Measurements from ENCODE around the gene HOXD8.

Gene HOXD8

DNA sequence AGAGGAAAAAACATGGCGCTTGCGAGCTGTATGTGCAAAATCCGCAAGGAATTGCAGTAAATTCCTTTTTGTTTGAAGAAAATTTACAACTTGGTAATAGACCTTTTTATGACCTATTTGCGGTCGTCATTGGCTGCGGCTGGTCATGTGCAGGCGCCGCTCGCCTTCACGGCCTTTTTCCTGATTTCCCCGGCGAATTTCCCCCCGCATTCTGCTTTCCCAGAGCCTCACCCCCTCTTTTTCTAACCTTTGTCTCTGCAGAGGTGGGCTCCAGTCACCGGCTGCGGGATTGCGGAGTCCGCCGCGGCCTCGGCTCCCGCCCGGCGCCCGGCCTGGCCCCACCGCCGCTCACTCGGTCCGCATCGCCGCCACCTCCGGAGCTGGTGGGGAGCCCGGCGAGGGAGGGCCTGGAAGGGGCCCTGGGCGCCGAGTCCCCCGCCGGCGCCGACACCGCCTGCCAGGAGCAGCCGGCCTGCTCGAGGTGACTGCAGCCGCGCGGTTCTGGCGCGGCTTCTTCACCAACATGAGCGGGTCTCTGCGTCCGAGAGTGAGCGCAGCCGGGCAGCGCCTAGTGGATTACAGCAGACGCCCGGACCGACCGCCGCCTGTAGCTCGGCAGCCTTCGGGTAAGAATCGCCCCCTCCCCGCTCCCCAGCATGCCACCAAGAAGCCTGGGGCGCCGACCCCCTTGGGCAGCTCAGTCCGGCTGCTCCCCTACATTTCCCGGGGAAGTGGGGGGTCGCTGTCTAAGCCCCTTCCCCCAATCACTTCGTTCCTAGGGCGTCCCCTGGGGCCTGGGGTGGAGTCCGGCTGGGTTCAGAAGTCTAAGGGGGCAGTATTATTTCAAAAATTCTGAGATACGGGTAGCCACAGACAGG lies 7.1 kb downstream of the HOXD8 start:
- in situ Hi-C loops (cut with MboI; ENCODE audit: low pct_unique_long_range_greater_than_20kb, low sequenced_read_pairs): loop anchor here (25.0 kb wide), 2 partner anchors 326 to 1001 kb away; no protein-coding TSS in a partner anchor
- DNase-seq: no peak

GRCh38 chr2:176137252-176137580 lies 7.7 kb downstream of the HOXD8 start:
- in situ Hi-C loops (cut with MboI; ENCODE audit: low pct_unique_long_range_greater_than_20kb, low sequenced_read_pairs): loop anchor here (25.0 kb wide), 2 partner anchors 325 to 1000 kb away; no protein-coding TSS in a partner anchor
- DNase-seq: no peak

- DNase-seq: no peak
- in situ Hi-C loops (cut with MboI; ENCODE audit: low pct_unique_long_range_greater_than_20kb, low sequenced_read_pairs): loop anchor here (25.0 kb wide), 2 partner anchors 324 to 999 kb away; no protein-coding TSS in a partner anchor
Observed at GRCh38 chr2:176137906-176138305, 8.4 kb downstream of the HOXD8 start.

GRCh38 chr2:176138526-176138922 lies 9.0 kb downstream of the HOXD8 start:
- in situ Hi-C loops (cut with MboI; ENCODE audit: low pct_unique_long_range_greater_than_20kb, low sequenced_read_pairs): loop anchor here (25.0 kb wide), 2 partner anchors 324 to 999 kb away; no protein-coding TSS in a partner anchor
- no peak for DNase-seq

DNA sequence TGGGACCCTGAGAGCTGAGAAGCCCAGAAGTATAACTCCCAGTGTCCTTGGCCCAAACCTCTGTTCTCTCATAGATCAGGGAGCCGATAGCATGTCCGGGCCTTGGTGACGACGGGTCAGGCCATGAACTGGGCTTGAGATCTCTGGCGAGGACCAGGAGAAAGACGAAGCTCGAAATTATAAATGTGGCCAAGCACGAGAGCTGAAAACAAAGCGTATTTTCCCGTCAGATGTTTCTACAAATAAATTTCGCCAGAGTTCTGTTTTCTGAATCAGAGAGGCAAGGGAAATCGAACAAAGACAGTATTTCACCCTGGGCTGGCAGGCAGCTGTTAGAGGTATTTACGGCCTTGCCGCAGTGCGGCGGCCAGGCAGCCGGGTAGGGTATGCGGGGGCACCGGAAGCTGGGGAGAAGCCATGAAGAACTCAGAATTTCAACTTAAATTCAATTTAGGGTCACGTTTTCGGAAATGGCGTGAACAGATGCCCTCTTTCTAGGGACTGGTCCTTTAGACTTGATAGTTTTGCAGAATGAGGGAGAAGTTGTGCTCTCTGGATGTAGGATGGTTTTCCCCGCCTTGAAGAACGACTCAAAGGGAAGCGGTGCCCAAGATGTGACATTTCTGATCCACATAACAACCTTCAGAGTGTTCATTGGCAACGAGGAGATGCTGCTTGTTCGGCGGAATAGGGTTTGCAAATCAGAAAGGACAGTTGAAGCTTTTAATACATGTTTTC lies 9.6 kb downstream of the HOXD8 start:
- in situ Hi-C loops (cut with MboI; ENCODE audit: low pct_unique_long_range_greater_than_20kb, low sequenced_read_pairs): loop anchor here (25.0 kb wide), 2 partner anchors 323 to 998 kb away; no protein-coding TSS in a partner anchor
- no peak for DNase-seq

DNA sequence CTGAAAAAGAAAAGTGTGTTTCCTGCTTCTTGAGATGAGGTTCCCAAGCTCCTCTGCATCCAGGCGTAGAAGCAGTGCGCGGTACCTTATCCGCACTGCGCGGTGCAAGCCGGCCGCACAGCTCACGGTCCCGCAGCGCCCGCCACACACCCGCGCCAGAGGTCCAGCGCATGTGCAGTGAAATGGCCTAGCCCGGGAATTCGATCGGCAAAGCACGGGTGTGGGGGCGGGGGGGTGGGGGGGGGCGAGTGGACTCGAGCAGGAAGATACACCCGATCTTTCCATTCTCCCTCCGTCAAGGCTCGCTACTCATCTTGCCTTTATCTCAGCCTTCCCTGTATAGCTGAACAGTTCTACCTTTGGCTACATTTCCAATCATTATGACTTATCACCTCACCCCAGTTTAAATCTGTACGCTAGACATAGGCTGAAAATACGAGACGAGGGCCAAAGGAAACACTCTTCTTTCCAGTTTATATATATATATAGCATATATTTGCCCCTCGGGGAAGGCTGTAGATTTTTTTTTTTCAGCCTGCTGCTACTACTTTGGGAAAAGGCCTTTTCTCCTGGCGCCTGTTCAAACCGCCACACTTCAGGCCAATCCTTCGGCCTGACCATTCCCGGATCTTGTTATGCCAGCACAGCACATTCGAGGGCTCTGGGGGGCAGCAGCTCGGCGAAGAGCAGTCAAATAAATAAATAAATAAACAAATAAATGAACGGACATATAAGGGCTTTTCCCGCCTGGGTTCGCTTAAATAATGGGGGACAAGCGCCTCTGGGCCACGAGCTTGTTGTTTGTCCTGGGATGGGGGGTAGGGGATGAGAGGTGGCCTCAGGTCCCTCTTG lies 10.4 kb downstream of the HOXD8 start:
- in situ Hi-C loops (cut with MboI; ENCODE audit: low pct_unique_long_range_greater_than_20kb, low sequenced_read_pairs): loop anchor here (25.0 kb wide), 2 partner anchors 322 to 997 kb away; no protein-coding TSS in a partner anchor
- no peak for DNase-seq

- in situ Hi-C loops (cut with MboI; ENCODE audit: low pct_unique_long_range_greater_than_20kb, low sequenced_read_pairs): loop anchor here (25.0 kb wide), 2 partner anchors 322 to 997 kb away; no protein-coding TSS in a partner anchor
- peak; percentile 83 for DNase-seq
Observed at GRCh38 chr2:176140513-176141317, 11.2 kb downstream of the HOXD8 start.

GRCh38 chr2:176142281-176142680 lies 12.8 kb downstream of the HOXD8 start:
- in situ Hi-C loops (cut with MboI; ENCODE audit: low pct_unique_long_range_greater_than_20kb, low sequenced_read_pairs): loop anchor here (25.0 kb wide), 2 partner anchors 320 to 995 kb away; no protein-coding TSS in a partner anchor
- DNase-seq: no peak

DNA sequence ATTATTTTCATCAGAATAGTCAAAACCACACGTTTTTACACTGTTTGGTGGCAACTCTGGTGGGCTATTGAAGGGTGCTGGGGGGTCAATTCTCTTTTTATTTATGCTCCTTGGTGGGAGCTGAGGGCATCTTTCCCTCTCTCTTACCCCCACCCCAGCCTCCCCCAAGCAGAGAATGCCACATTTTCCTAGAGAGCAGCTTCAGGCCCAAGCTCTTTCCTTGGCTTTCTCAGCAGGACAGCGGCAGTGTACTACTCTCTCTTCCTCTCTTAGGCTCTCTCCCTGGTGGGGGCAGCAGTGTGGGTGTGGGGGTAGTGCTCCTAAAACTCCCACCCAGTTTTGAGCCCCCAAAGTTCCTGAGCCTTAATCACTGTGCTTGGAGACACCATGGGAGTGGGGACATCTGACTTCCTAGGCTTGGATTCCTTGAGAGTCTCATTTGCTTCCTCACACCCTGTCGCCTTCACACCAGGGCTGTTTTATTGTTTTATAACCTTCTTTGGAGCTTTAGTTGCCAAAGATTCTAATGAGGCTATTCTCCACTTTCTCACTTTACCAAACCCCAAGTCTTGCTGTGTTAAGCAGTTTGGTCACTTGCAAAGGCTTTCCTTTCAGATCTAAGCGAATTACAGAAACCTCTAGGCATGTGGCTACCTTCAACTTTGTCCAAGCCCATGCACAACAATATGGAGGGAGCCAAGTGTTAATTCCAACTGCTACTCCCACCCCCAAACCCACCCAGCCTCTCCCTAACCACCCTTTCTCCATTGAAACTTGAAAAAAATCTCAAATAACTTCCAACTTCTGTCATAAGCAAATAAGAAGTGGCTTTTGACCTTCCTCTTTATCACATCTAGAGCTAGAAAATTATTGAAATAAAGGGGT lies 15.8 kb downstream of the HOXD8 start:
- in situ Hi-C loops (cut with MboI; ENCODE audit: low pct_unique_long_range_greater_than_20kb, low sequenced_read_pairs): loop anchor here (25.0 kb wide), 2 partner anchors 317 to 992 kb away; no protein-coding TSS in a partner anchor
- no peak for DNase-seq

DNA sequence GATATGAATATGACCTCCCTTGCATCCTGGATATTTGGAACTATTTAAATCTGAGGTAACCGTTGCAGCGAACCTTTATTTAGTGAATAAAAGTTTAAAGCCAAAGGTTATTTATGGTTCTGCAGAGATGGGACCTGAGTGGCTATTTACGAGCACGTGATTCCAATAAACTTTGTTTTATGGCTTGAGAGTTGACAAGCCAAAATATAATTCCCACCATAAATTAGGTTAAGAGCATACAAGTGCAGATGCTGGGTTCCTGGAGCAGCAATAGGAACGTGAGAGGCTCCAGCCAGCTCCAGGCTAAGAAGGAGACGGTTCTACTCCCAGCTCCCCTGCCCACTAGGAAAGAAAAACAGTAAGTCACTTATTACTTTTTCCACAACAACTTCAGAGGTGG lies 16.6 kb downstream of the HOXD8 start:
- in situ Hi-C loops (cut with MboI; ENCODE audit: low pct_unique_long_range_greater_than_20kb, low sequenced_read_pairs): loop anchor here (25.0 kb wide), 2 partner anchors 316 to 991 kb away; no protein-coding TSS in a partner anchor
- DNase-seq: no peak

- in situ Hi-C loops (cut with MboI; ENCODE audit: low pct_unique_long_range_greater_than_20kb, low sequenced_read_pairs): loop anchor here (25.0 kb wide), 2 partner anchors 316 to 991 kb away; no protein-coding TSS in a partner anchor
- no peak for DNase-seq
Observed at GRCh38 chr2:176146645-176147044, 17.1 kb downstream of the HOXD8 start.

DNA sequence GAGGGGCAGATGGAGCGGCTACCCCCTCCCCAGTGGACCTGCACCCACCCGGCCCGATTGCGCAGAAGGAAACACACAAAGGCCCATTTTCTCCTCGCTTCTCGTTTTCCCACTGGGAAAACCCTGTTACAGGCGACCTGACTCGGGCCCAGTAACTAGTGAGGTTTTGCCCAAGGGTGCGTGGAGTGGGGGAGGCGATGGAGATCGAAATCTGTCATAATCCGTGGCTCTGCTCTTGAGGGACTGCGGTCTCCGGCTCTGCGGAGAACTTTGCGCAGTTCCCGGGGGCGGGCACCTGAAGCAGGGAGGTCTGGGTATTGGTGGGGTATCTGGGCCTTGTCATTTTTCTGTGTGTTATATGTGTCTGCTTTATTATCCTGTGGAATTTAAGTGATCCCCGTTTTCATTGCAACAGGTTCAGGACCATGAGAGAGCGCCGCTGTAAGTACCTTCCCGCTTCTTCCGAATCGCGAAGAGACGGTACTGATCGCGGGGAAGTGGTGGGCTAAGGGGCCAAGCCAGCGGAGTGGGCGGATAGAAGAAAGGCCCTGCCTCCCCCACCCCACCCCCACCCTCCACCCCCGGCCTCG lies 17.8 kb downstream of the HOXD8 start:
- in situ Hi-C loops (cut with MboI; ENCODE audit: low pct_unique_long_range_greater_than_20kb, low sequenced_read_pairs): loop anchor here (25.0 kb wide), 2 partner anchors 315 to 990 kb away; no protein-coding TSS in a partner anchor
- no peak for DNase-seq

DNA sequence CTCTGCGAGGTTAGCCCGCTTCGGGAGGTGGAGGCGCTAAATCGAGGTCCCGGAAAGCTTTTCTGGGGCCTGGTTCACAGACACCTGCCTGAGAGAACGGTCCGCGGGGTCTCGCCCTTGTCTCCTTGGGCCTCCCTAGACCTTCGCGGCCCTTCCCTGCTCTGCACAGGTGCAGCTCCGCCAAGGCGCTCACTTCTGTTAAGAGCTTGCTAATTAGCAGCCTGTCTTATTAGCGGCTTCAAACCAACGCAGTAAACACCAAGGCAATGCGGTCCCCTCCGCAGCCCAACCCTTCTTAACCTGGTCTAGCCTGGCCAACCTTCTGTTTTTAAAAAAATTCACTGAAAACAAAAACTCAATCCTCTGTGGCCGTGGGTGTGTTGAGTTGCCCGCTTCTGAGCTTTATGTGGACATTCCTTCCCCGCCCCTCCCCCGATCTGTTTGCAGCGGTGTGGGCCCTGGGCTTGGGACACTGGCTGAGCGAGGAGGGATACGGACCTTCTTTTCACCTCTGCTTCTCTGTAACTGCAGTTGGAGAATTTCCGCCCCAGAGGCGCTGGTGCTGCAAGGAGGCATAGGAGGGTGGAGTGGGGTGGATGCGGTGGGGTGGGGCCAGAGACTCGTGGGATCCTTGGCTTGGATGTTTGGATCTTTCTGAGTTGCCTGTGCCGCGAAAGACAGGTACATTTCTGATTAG lies 18.4 kb downstream of the HOXD8 start:
- no peak for DNase-seq
- in situ Hi-C loops (cut with MboI; ENCODE audit: low pct_unique_long_range_greater_than_20kb, low sequenced_read_pairs): loop anchor here (25.0 kb wide), 2 partner anchors 314 to 989 kb away; no protein-coding TSS in a partner anchor

DNA sequence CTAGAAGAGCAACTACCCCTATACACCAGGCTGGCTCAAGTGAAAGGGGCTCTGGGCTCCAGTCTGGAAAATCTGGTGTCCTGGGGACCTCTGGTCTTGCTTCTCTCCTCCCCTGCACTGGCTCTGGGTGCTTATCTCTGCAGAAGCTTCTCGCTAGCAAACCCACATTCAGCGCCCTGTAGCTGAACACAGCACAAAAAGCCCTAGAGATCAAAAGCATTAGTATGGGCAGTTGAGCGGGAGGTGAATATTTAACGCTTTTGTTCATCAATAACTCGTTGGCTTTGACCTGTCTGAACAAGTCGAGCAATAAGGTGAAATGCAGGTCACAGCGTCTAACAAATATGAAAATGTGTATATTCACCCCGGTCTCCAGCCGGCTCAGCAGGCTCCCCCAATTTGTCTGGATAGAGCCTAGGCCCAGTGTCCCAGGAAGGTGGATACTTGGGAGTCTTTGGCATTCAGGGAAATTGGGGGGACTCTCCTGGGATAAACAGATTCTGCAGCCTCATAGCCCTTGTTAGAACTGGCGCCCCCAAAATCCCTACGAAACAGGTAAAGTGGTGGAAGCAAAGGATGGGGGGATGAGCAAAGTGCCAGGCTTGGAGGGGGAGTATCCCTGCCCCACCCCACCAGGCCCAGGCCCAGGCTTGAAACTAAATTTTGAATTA lies 19.4 kb downstream of the HOXD8 start:
- in situ Hi-C loops (cut with MboI; ENCODE audit: low pct_unique_long_range_greater_than_20kb, low sequenced_read_pairs): loop anchor here (25.0 kb wide), 2 partner anchors 313 to 988 kb away; no protein-coding TSS in a partner anchor
- no peak for DNase-seq

GRCh38 chr2:176149481-176149938 lies 20.0 kb downstream of the HOXD8 start:
- in situ Hi-C loops (cut with MboI; ENCODE audit: low pct_unique_long_range_greater_than_20kb, low sequenced_read_pairs): loop anchor here (25.0 kb wide), 2 partner anchors 313 to 988 kb away; no protein-coding TSS in a partner anchor
- no peak for DNase-seq

Measured in KBM-7 (cell line).